Body of pancreas (tissue), 4 donors: ENCODE results near the gene POLL. TPM values are rescaled to one million over a fixed set of nuclear protein-coding genes. Genes with fewer than 3 reads are reported as not detected.
"Not testable (repeated sequence)": the region's sequence is repeated elsewhere in the genome, so short reads cannot be mapped to it uniquely, and the experiment has no call there.

Experiments used
- ATAC-seq: fragments of 150-250 bp; one replicate; pipeline ENCODE4 v1.9.1; 2016
- DNase-seq, 4 donors: peaks; one replicate each; pipeline ENCODE4 v3.0.0-alpha.2; 2019
- H3K27ac ChIP-seq, 4 donors: fragments of 200-600 bp; sonication (generic); 1 replicate in 3 of 4; 2 replicates in 1 of 4; pipeline versions ENCODE4 v1.5.1 to v1.6.1; 2016 to 2019; ENCODE audit warnings: mild to moderate bottlenecking in 1 of 4, mixed read lengths in 1 of 4, moderate library complexity in 1 of 4
- H3K27me3 ChIP-seq, 2 donors: fragments of 200-600 bp; sonication (generic); one replicate each; pipeline ENCODE4 v1.6.0; 2016; ENCODE audit warnings: mild to moderate bottlenecking in 1 of 2
- H3K36me3 ChIP-seq, 2 donors: fragments of 200-600 bp; sonication (generic); replicated peaks in 1 of 2; 2 replicates each; pipeline ENCODE4 v1.5.1; 2016; ENCODE audit warnings: low read depth in 2 of 2; ENCODE audit not compliant: insufficient read depth in 1 of 2
- H3K4me1 ChIP-seq: fragments of 200-600 bp; sonication (generic); one replicate; pipeline ENCODE4 v1.6.0; 2016
- H3K4me3 ChIP-seq, 2 donors: fragments of 200-600 bp; sonication (generic); 1 replicate in 1 of 2; 2 replicates in 1 of 2; pipeline ENCODE4 v1.5.1; 2016 to 2019
- H3K9me3 ChIP-seq, 3 donors: fragments of 200-600 bp; sonication (generic); 1 replicate in 2 of 3; 2 replicates in 1 of 3; pipeline ENCODE4 v1.5.1; 2016
- CTCF ChIP-seq, 7 experiments: fragments of 450-650 bp in 4 of 7; fragments of 200-600 bp in 3 of 7; sonication (generic) in 3 of 7; IDR thresholded peaks; one replicate each; pipeline ENCODE4 v1.5.1; 2016 to 2019; ENCODE audit warnings: antibody characterized with exemption in 7 of 7
- POLR2A ChIP-seq, 3 donors: fragments of 450-650 bp; IDR thresholded peaks; one replicate each; pipeline ENCODE4 v1.6.1; 2016; ENCODE audit warnings: antibody characterized with exemption in 3 of 3, mild to moderate bottlenecking in 2 of 3
- WGBS, 2 donors: methylation state at CpG; one replicate each; pipeline ENCODE4 v1.1.5; 2017; 5-methylcytosine and 5-hydroxymethylcytosine counted together
- intact Hi-C: fragments of 100-400 bp; cut with DNase I; formaldehyde crosslinking; loops from one replicate; pipeline ENCODE4 v1.15.1; 2023
- total RNA-seq, 2 donors: library from RNA; depleted of rRNA; stranded (reverse); fragments of >200 nt; gene quantifications; one replicate each; pipeline ENCODE4 v1.1.0, GENCODE V29; 2016

POLL gene
- total RNA-seq = 10 to 100 TPM; 36.9 to 38.4 TPM

GRCh38 chr10:101587725-101588653 lies at the start of gene POLL, which contains the start of gene DPCD:
TSS of gene POLL (minus strand) at chr10:101588257. CDS start at chr10:101587360, 897 bp downstream.
TSS of gene DPCD (plus strand) at chr10:101588321. CDS start at chr10:101588337, 16 bp downstream.
- Histone ChIP-seq H3K27ac (peak within 1 kb of the TSS; percentile 66 to 73 (median 71)), H3K36me3 (no peaks in the 10 kb centered on the region), H3K4me3 (peak within 1 kb of the TSS; percentile 75 to 90), H3K4me1 (peaks cover 19% of the 10 kb centered on the region), H3K9me3 (no peaks in the 10 kb centered on the region), H3K27me3 (no peaks in the 10 kb centered on the region)
- DNase-seq (peak; percentile 97 to 99 (median 98)), ATAC-seq (peak; percentile 97)
- WGBS, 2 donors = 0 to 2% methylated on average over 39 to 44 of the region's 50 CpGs
- intact Hi-C loops = no loop called here
- TF ChIP-seq CTCF (IDR thresholded peaks at IDR 0.05) = no peak
- peak in 2 of 3 donors; percentile 57 to 58 for TF ChIP-seq POLR2A (IDR thresholded peaks at IDR 0.05)

- H3K36me3 ChIP-seq, DNase-seq, H3K27me3 ChIP-seq, intact Hi-C loops, H3K27ac ChIP-seq, ATAC-seq, H3K9me3 ChIP-seq, H3K4me3 ChIP-seq, H3K4me1 ChIP-seq: not testable (repeated sequence)
- WGBS, 2 donors = 89 to 92% methylated on average over 4 of the region's 4 CpGs
Observed at GRCh38 chr10:101633510-101633909, 45.5 kb upstream of the POLL start.

- Histone ChIP-seq H3K36me3 (no peaks in the 10 kb centered on the region), H3K4me3 (no peak overlapping the region), H3K27ac (no peak overlapping the region), H3K27me3 (no peaks in the 10 kb centered on the region), H3K4me1 (no peaks in the 10 kb centered on the region), H3K9me3 (no peaks in the 10 kb centered on the region)
- ATAC-seq (no peak), DNase-seq (no peak)
- WGBS, 2 donors = 83 to 88% methylated on average over 7 to 8 of the region's 8 CpGs
- TF ChIP-seq POLR2A (IDR thresholded peaks at IDR 0.05) = no peak
- TF ChIP-seq CTCF (IDR thresholded peaks at IDR 0.05) = no peak
- intact Hi-C loops = no loop called here
Observed at GRCh38 chr10:101631821-101632475, 43.9 kb upstream of the POLL start.

- no peaks in the 10 kb centered on the region for H3K36me3 ChIP-seq
- ATAC-seq = no peak
- no peaks in the 10 kb centered on the region for H3K27me3 ChIP-seq
- H3K4me1 ChIP-seq = no peaks in the 10 kb centered on the region
- 100% methylated on average over 1 of the region's 1 CpG for WGBS, 2 donors
- H3K4me3 ChIP-seq = no peak overlapping the region
- DNase-seq = no peak
- intact Hi-C loops = no loop called here
- no peak overlapping the region for H3K27ac ChIP-seq
- H3K9me3 ChIP-seq = no peaks in the 10 kb centered on the region
- no peak for TF ChIP-seq POLR2A (IDR thresholded peaks at IDR 0.05)
- TF ChIP-seq CTCF (IDR thresholded peaks at IDR 0.05) = no peak
Observed at GRCh38 chr10:101630633-101630920, 42.5 kb upstream of the POLL start.

- Histone ChIP-seq H3K4me1 (no peaks in the 10 kb centered on the region), H3K4me3 (no peak overlapping the region), H3K9me3 (no peaks in the 10 kb centered on the region), H3K27ac (no peak overlapping the region), H3K27me3 (no peaks in the 10 kb centered on the region), H3K36me3 (no peaks in the 10 kb centered on the region)
- WGBS, 2 donors = 85 to 90% methylated on average over 13 of the region's 13 CpGs
- intact Hi-C loops = no loop called here
- TF ChIP-seq CTCF (IDR thresholded peaks at IDR 0.05) = no peak
- no peak for TF ChIP-seq POLR2A (IDR thresholded peaks at IDR 0.05)
- DNase-seq (no peak), ATAC-seq (no peak)
Observed at GRCh38 chr10:101629837-101630632, 42.0 kb upstream of the POLL start.
